GM19467 (cell line): ENCODE data around the gene PDXK.

Experiments
- ATAC-seq: cut with Tn5 transposase; IDR thresholded peaks from one replicate; pipeline ENCODE4 v1.9.1; 2021; ENCODE audit warnings: mild to moderate bottlenecking, moderate library complexity; ENCODE audit not compliant: unreplicated experiment

The PDXK gene

GRCh38 chr21:43721939-43722338, 3.0 kb downstream of the PDXK start:
- no peak for ATAC-seq

- no peak for ATAC-seq
Measured at GRCh38 chr21:43723648-43724047, 4.7 kb downstream of the PDXK start.

DNA sequence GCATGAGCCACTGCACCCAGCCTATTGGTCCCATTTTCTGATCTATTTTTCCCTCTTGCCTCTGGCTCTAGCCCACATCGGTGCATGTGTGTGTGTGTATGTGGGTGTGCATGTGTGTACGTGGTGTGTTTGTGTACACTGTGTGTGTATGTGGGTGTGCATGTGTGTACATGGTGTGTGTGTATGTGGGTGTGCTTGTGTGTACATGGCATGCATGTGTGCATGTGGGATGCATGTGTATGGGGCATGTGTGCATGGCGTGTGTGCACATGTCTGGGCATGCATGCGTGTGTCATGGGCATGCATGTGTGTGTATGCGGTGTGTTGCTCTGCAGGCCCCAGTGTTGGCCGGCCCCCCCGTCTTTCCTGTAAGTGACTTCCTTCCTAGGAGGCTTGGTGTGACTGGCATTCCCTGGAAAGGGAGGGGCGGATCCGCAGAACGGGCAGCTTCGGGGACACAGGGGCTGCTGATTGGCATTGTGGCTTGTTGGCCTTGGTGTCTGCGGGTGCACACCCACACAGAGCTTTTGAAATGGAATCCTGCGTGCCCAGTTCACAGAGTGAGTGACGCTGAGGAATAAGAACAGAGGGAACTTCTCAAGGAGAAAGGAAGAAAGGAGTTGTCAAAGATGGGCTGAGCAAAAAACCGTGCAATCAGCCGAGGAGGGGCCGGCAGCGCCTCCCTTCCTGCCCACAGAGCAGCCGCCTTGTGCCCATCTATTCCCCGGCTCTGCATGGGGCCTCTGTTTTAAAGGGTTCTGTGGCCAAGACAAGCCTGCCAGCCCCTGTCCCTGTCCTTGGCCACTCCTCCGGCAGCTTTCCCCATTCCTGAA, 8.0 kb downstream of the PDXK start:
- no peak for ATAC-seq

DNA sequence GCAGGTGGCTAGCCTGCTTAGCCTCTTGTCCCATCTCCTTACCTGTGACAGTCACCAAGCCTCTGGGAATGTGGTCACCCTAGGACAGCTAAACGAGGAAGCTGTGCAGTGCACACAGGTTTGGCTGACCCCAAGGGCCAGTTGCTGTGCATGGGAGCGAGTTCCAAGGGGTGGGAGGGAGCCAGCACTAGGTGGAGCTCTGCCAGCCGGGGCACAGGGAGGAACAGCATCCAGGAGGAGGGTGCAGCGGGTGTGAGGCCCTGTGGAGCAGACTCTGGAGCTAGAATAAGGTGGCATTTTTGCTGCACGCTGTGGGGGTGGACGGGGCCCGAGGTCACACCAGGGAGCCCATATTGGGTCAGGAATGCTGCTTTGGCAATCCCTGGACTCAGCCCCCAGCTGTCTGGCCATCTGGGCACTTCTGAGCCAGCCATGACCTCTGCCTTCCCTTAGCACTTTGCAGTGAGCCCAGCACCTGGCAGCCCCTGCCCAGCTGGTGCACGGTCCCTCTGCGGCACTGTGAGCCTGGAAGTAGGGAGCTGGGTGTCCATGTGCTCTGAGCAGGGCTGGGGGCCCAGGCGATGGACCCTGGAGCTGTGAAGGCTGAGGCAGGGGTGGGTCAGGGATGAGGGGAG, 8.7 kb downstream of the PDXK start:
- no peak for ATAC-seq

- no peak for ATAC-seq
Measured at GRCh38 chr21:43728154-43728466, 9.2 kb downstream of the PDXK start.

- ATAC-seq: peak; percentile 44
Measured at GRCh38 chr21:43728467-43729390, 9.8 kb downstream of the PDXK start.

GRCh38 chr21:43731476-43731875, 12.5 kb downstream of the PDXK start:
- ATAC-seq: no peak

DNA sequence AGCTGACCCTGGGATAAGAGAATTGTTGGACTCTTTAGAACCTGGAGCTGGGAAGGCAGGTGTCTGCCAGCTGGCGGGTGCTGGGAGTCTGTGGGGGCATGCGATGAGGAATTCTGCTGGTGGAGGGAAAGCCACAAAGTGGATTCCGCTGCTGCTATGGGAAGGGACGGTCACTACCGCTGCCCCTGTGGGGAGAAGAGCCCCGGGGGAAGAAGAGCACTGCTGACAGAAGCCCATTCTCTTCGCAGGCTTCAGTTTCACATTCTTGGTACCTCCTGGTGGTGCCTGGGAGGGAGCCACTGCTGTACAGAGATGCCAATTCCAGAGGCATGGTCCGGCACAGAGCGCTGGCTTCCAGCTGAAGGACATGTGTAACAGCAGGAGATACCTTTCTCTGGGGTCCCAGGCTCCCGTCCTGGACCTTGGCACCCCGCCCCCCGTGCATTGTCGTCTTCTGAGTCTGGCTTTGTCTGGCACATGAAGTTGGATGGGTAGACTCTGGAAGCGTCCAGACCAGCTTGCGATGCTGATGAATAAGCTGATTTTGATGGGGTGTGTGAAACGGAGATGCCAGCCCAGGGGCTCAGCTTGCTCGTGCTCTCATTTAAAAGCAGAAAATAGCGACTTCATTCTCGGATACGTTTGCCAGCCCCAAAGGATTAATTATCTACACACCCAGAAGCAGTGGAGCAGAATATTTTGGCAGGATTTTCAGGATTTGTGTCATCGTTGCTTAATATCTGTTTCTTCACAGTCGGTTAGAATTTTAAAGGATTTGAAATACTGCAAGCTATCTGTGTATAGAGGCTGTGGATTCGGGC, 13.2 kb downstream of the PDXK start:
- no peak for ATAC-seq

DNA sequence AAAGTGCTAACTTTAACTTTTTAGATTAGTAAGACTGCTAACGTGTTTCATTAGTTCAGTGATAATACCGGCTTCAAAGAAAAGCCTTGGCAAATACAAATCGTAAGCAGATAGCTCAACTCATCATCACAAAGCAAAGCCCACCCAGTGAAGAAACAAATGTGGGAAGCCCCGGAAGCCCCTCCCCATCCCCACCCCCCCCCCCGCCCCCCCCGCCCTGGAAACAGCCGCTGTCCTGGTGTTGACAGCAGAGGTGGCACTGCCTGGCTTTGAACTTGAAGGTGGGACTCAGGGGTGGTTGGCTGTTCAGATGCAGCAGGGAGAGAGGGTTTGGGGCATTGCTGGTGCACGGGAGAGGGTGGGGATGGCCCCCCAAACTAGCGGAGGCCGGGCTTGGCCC, 14.1 kb downstream of the PDXK start:
- ATAC-seq: no peak

DNA sequence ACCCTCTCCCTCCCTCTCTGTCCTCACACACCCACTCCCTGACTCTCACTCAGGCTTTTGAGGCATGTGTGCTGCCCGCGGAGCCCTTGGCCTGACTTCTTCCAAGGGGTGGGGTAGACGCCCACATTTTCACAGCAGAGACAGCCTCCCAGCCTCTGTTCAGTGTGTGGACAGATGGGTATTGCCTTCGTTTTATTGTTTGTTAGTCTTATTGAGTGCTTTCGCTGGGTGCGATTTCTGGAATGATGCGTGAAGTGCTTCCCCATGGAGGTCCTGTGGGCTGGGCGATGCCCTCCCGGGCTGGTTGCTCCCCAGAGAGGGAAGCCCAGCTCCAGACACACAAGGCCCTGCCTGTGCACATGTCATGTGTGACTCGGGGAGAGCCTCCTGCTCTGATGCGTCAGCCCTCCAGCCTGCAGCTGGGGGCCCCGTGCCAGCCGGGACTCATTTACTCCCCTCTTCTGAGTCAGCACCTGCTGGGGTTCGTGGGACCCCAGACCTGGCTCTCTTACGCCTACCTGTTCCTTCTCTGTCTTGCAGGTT, 14.7 kb downstream of the PDXK start:
- ATAC-seq: no peak

GRCh38 chr21:43734131-43734927, 15.4 kb downstream of the PDXK start:
- ATAC-seq: no peak

- ATAC-seq: no peak
Measured at GRCh38 chr21:43734928-43735229, 15.9 kb downstream of the PDXK start.

DNA sequence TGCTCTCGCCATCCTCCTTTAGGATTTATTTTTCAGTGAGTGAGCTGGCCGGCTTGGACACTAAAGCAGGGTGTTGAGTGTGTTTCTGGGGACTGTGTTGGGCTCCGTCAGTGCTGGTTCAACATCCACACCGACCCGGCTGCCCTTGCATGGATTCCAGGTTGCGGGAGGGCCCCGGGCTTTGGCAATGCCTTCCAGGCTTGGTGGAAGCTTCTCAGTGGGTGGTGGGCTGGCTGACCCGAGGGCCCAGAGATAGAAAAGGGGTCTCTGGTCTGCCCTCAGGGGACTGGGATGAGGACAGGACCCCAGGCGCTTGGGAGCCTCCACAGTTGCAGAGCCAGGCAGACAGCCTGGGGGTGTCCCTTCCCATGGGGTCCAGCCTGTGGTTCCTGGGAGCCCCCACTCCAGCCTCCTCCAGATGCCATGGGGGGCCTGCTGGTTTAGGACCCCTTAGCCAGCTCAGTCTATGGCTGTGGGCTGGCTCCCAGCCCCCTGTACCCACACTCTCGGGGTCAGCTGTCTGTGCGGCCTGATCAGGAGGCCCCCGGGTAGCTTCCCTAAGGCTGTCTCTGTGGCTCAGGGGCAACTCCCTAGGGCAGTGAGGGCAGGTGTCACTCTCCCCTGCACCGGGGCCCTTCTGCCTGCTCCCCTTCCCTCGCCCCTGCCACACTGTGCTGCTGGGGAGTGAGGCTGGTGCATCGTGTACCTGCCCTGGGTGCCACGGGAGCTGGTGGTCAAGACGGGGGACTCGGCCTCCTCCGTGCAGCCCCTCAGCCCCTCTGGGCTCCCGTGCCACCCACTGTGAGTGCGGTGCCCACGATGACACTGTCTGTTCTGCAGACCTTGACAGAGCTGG, 16.5 kb downstream of the PDXK start:
- ATAC-seq: no peak

DNA sequence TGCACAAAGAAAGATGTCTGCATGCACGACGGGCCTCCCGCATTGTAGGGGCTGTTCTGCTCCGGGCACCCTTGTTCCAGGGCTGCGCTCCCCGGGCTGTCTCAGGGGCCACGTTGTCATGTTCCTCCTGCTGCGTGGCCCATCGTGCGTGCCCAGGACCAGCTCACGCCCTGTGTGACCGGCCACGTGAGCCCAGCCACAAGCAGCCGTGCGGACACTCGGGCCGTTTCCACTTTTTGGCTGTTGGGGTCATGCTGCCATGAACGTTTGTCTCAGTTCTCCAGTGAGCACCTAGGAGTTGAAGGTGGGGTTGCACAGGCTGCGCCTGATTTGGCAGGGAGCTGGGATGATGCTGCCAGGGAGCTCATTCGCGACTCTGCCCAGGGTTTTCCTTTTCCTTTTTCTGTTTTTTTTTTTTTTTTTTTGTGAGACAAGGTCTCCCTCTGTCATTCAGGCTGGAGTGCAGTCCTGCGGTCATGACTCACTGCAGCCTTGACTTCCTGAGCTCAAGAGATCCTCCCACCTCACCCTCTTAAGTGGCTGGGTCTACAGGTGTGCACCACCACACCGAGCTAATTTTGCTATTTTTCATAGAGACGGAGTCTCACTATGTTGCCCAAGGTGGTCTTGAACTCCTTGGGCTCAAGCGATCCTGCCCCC, 17.4 kb downstream of the PDXK start:
- ATAC-seq: no peak

DNA sequence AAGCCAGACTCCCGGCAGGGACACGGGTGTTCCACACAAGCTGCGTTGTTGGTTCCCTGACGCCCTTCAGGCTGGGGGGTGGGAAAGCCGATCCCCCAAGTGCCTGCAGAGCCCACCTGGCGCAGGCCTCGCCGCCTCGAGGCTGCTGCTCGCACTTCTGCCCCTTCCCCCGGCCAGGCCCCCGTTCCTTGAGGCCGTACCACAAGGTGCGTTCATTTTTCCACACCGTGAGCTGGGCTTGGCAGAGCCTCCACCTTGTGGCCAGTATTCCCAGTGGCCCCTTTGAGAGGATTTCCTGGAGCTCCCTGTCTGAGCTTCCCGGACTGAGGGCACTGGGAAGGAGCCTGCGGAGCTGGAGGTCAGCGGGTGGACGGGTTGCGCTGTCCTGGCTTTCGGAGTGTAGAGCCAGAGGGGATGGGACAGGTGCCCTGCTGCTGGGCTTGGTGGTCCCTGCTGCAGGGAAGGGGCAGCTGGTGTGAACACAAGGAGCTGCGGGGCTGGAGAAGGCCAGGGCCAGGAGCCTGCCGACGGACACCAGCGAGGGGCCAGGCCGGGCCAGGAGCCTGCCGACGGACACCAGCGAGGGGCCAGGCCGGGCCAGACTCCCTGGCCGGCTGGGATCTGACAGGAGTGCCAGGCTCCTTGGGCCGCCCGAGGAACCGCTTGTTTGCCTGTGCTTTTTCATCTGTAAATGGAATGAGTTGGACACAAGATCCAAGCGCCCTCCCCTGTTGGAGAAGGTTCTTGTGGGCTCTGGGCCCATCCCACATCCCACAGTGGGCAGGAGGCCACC, 18.4 kb downstream of the PDXK start:
- no peak for ATAC-seq

DNA sequence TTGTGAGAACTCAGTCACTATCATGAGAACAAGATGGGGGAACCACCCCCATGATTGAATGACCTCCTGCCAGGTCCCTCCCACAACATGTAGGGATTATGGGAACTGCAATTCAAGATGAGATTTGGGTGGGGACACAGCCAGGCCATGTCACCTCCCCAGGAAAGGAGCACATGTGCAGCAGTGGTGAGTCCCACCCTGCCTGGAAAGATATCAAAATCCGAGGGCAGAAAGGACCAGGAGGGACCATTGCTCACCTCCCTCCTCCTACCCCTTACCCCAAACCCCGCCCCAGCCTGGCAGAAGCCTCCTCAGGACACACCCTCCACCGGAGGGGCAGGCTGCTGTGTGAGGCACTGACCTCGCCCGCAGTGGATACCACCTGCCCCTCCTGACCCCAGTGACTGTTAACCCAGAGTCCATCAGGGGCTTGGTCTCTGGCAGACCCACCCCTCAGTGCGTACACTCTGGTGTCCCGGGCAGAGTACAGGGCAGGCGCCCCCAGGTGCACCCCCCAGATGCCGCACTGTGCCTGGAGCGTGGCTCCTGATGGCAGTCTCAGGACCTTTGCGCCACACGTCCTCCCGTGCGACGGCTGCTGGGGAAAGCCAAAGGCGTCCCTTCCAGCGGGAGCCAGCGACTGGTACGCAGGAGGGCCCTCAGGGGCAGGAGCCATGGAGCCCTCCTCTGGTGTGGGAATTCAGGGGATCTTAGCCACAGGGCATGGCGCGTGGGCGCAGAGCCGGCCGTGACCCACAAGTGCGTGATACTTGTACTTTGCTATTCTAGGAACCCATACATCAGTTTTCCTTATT, 20.9 kb downstream of the PDXK start:
- no peak for ATAC-seq
